Measurements from ENCODE around the gene ADAMTS13.

DNA sequence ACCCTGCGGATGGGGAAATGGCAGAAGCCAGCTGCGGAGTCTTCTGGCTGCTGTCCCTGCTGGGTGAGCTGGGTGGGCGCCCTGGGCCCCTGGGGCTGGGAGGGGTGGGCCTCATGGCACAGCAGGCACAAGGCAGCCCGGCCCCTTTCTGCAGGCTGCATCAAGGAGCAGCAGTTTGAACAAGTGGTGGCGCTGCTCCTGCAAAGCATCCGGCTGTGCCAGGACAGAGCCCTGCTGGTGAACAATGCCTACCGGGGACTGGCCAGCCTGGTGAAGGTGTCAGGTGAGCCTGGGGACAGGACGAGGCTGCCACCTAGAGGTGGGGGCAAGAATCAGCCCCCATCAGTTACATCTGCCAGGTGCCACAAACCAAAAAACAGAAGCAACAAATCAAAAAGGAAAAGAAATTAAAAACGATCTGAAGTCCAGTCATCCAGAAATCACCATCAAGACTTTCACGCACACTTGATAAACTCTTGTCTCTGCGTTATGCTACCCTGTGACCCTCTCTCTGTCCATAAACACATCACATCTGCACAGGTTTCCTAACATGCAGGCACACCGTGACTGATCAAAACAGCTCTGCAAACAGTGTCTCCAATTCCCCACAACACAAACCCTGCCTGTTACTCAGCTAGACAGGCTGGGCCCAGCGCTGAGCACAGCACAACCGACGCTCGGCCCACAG is 18.3 kb upstream of the ADAMTS13 start:
- TF ChIP-seq, protein P1, sequence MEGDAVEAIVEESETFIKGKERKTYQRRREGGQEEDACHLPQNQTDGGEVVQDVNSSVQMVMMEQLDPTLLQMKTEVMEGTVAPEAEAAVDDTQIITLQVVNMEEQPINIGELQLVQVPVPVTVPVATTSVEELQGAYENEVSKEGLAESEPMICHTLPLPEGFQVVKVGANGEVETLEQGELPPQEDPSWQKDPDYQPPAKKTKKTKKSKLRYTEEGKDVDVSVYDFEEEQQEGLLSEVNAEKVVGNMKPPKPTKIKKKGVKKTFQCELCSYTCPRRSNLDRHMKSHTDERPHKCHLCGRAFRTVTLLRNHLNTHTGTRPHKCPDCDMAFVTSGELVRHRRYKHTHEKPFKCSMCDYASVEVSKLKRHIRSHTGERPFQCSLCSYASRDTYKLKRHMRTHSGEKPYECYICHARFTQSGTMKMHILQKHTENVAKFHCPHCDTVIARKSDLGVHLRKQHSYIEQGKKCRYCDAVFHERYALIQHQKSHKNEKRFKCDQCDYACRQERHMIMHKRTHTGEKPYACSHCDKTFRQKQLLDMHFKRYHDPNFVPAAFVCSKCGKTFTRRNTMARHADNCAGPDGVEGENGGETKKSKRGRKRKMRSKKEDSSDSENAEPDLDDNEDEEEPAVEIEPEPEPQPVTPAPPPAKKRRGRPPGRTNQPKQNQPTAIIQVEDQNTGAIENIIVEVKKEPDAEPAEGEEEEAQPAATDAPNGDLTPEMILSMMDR (IDR thresholded peaks at IDR 0.05): peak; percentile 64 to 80 (median 73)
- no peak for TF ChIP-seq POLR2A (IDR thresholded peaks at IDR 0.05)
